Measurements from ENCODE around the gene RPAP3.

Gene RPAP3

GRCh38 chr12:47711448-47711847 is 5.6 kb upstream of the RPAP3 start:
- H3K9me3 ChIP-seq (ENCODE audit: insufficient read depth, low read depth, low read length) = no peaks in the 10 kb centered on the region
- TF ChIP-seq EZH2phosphoT487 (IDR thresholded peaks at IDR 0.05; ENCODE audit: borderline replicate concordance) (no peak), CTCF (conservative IDR thresholded peaks at IDR 0.05; ENCODE audit: low read length) (no peak)
- H3K9ac ChIP-seq (ENCODE audit: low read depth, low read length, poor library complexity, severe bottlenecking) = no peak overlapping the region
- no peaks in the 10 kb centered on the region for H3K36me3 ChIP-seq (ENCODE audit: insufficient read depth, low read length)
- no peaks in the 10 kb centered on the region for H3K9me2 ChIP-seq (replicated peaks; ENCODE audit: low read depth, low read length)
- H4K20me1 ChIP-seq (ENCODE audit: insufficient read depth, low read length, poor library complexity, severe bottlenecking) = no peaks in the 10 kb centered on the region
- H3K79me2 ChIP-seq (ENCODE audit: insufficient read depth, low read length) = peaks cover 11% of the 10 kb centered on the region
- H3K4me2 ChIP-seq (ENCODE audit: low read depth, low read length, poor library complexity, severe bottlenecking) = no peak overlapping the region
- peaks cover 36% of the 10 kb centered on the region for H3K4me1 ChIP-seq (ENCODE audit: insufficient read depth, low read length, poor library complexity, severe bottlenecking)
- no peaks in the 10 kb centered on the region for H3K27me3 ChIP-seq (ENCODE audit: insufficient read depth, low read length, poor library complexity, severe bottlenecking)
- no peaks in the 10 kb centered on the region for H3F3A ChIP-seq (ENCODE audit: low read depth)
- H2AFZ ChIP-seq (ENCODE audit: low read length) = no peak overlapping the region
- H3K4me3 ChIP-seq (ENCODE audit: low read length, poor library complexity, severe bottlenecking) = no peak overlapping the region

- Histone ChIP-seq H3K4me2 (ENCODE audit: low read depth, low read length, poor library complexity, severe bottlenecking) (no peak overlapping the region), H3F3A (ENCODE audit: low read depth) (no peaks in the 10 kb centered on the region), H3K36me3 (ENCODE audit: insufficient read depth, low read length) (no peaks in the 10 kb centered on the region), H4K20me1 (ENCODE audit: insufficient read depth, low read length, poor library complexity, severe bottlenecking) (peaks cover 2% of the 10 kb centered on the region), H3K4me1 (ENCODE audit: insufficient read depth, low read length, poor library complexity, severe bottlenecking) (peaks cover 32% of the 10 kb centered on the region), H3K4me3 (ENCODE audit: low read length, poor library complexity, severe bottlenecking) (no peak overlapping the region), H2AFZ (ENCODE audit: low read length) (no peak overlapping the region), H3K9ac (ENCODE audit: low read depth, low read length, poor library complexity, severe bottlenecking) (no peak overlapping the region), H3K79me2 (ENCODE audit: insufficient read depth, low read length) (peaks cover 21% of the 10 kb centered on the region), H3K9me2 (replicated peaks; ENCODE audit: low read depth, low read length) (no peaks in the 10 kb centered on the region), H3K27me3 (ENCODE audit: insufficient read depth, low read length, poor library complexity, severe bottlenecking) (no peaks in the 10 kb centered on the region), H3K9me3 (ENCODE audit: insufficient read depth, low read depth, low read length) (no peaks in the 10 kb centered on the region)
- TF ChIP-seq EZH2phosphoT487 (IDR thresholded peaks at IDR 0.05; ENCODE audit: borderline replicate concordance) = no peak
These were observed 4.4 kb upstream of the RPAP3 start for GRCh38 chr12:47710278-47710677.

GRCh38 chr12:47709671-47710070 is 3.8 kb upstream of the RPAP3 start:
- Histone ChIP-seq H3K9me2 (replicated peaks; ENCODE audit: low read depth, low read length) (no peaks in the 10 kb centered on the region), H3K9ac (ENCODE audit: low read depth, low read length, poor library complexity, severe bottlenecking) (no peak overlapping the region), H3F3A (ENCODE audit: low read depth) (no peaks in the 10 kb centered on the region), H2AFZ (ENCODE audit: low read length) (no peak overlapping the region), H3K4me1 (ENCODE audit: insufficient read depth, low read length, poor library complexity, severe bottlenecking) (peaks cover 38% of the 10 kb centered on the region), H3K36me3 (ENCODE audit: insufficient read depth, low read length) (no peaks in the 10 kb centered on the region), H3K27me3 (ENCODE audit: insufficient read depth, low read length, poor library complexity, severe bottlenecking) (no peaks in the 10 kb centered on the region), H3K4me3 (ENCODE audit: low read length, poor library complexity, severe bottlenecking) (no peak overlapping the region), H4K20me1 (ENCODE audit: insufficient read depth, low read length, poor library complexity, severe bottlenecking) (peaks cover 8% of the 10 kb centered on the region), H3K79me2 (ENCODE audit: insufficient read depth, low read length) (peaks cover 27% of the 10 kb centered on the region), H3K9me3 (ENCODE audit: insufficient read depth, low read depth, low read length) (no peaks in the 10 kb centered on the region), H3K4me2 (ENCODE audit: low read depth, low read length, poor library complexity, severe bottlenecking) (no peak overlapping the region)
- TF ChIP-seq EZH2phosphoT487 (IDR thresholded peaks at IDR 0.05; ENCODE audit: borderline replicate concordance) = no peak
- no peak for TF ChIP-seq CTCF (conservative IDR thresholded peaks at IDR 0.05; ENCODE audit: low read length)

- Histone ChIP-seq H3K79me2 (ENCODE audit: insufficient read depth, low read length) (peaks cover 31% of the 10 kb centered on the region), H2AFZ (ENCODE audit: low read length) (no peak overlapping the region), H3K27me3 (ENCODE audit: insufficient read depth, low read length, poor library complexity, severe bottlenecking) (no peaks in the 10 kb centered on the region), H3K4me2 (ENCODE audit: low read depth, low read length, poor library complexity, severe bottlenecking) (no peak overlapping the region), H3F3A (ENCODE audit: low read depth) (no peaks in the 10 kb centered on the region), H3K4me1 (ENCODE audit: insufficient read depth, low read length, poor library complexity, severe bottlenecking) (peaks cover 39% of the 10 kb centered on the region), H3K36me3 (ENCODE audit: insufficient read depth, low read length) (no peaks in the 10 kb centered on the region), H3K9me2 (replicated peaks; ENCODE audit: low read depth, low read length) (no peaks in the 10 kb centered on the region), H3K9me3 (ENCODE audit: insufficient read depth, low read depth, low read length) (no peaks in the 10 kb centered on the region), H3K4me3 (ENCODE audit: low read length, poor library complexity, severe bottlenecking) (no peak overlapping the region), H4K20me1 (ENCODE audit: insufficient read depth, low read length, poor library complexity, severe bottlenecking) (peaks cover 9% of the 10 kb centered on the region), H3K9ac (ENCODE audit: low read depth, low read length, poor library complexity, severe bottlenecking) (no peak overlapping the region)
- TF ChIP-seq CTCF (conservative IDR thresholded peaks at IDR 0.05; ENCODE audit: low read length) (no peak), EZH2phosphoT487 (IDR thresholded peaks at IDR 0.05; ENCODE audit: borderline replicate concordance) (no peak)
These were observed 3.4 kb upstream of the RPAP3 start for GRCh38 chr12:47709237-47709636.
